ENCODE data around the gene OR1C1.

GRCh38 chr1:247738315-247738714, 22.0 kb downstream of the OR1C1 start, which contains the start of gene OR14K1:
- no peak for TF ChIP-seq CTCF (conservative IDR thresholded peaks at IDR 0.05; ENCODE audit: low read depth, low read length)
- TF ChIP-seq EZH2 (IDR thresholded peaks at IDR 0.05; ENCODE audit: low read length, unreplicated experiment) = no peak
